NCI-H774 (cell line): ENCODE data around the gene VTI1A.

Experiments used
- DNase-seq: peaks from one replicate; lab custom pipeline; 2025; lab: John Stamatoyannopoulos, UW

Gene VTI1A

DNA sequence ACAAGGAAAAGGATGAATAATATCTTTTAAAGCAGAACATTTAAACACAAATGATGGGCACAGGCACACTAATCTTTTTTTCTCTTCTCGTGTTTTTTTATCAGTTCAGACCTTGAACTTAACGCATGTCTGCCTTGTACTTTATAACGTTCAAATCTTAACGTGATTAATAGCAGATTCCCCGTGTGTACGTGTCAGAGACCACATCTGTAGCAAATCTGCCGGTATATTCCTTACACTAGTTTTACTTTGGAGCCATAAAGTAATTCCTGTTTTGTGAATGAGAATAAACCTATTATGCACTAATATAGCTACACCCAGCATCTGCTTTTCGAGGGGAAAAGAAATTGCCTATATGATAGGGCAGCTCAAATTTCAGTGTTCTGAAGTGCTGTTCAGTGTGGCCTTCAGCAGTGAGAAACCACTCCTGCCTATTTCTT is 337.0 kb downstream of the VTI1A start:
- DNase-seq = no peak

DNA sequence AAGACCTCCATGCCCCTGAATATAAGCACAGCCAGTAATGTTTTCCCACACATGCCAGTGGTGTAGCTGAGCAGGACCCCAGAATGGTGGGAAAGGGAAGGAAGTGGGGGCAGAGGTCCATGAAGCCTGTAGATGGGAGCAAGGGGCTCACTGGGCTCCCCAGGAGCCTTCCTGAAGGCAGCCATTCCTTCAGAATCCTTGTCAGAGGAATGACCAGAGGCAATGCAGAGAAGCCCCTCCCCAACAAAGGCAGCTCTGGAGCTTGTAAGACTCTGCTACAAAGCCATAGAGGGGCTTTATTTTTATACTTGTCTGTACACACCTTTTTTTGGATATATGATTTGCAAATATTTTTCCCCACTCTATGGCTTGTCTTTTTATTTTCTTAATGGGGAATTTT is 338.1 kb downstream of the VTI1A start:
- DNase-seq = no peak

DNA sequence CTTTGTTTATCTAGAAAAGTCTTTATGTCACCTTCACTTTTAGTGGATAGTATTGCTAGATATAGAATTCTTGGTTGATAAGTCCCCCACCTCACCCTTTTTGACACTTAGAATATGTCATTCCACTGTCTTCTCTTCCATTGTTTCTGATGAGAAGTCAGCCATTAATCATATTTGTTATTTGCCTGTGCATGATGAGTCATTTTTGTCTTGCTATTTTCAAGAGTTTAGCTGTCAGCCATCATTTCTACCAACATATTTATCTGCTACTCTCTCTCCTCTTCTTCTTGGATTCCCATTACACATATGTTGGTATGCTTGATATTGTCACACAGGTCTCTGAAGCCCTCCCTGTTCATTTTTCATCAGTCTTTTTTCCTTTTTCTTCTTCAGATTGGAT is 342.2 kb downstream of the VTI1A start:
- DNase-seq = no peak

DNA sequence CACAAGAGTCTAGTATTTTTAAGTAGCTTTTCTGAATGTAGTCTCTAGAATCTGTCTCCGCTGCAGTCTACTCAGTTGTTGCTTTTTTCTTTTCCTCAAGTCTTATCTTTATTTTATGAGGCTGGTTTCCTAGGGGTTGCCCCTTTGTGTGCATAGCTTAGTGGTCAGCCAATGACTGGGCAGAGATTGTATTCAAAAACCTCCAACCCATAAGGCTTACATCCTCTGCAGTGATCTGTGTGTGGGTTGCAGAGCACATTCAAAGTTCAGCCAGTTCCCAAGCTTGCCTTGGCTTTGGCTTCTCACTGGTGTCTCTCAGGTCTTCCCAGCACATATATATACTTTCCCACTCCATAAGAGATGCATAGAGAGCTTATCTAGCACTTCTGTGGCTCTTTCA is 343.0 kb downstream of the VTI1A start:
- no peak for DNase-seq

DNA sequence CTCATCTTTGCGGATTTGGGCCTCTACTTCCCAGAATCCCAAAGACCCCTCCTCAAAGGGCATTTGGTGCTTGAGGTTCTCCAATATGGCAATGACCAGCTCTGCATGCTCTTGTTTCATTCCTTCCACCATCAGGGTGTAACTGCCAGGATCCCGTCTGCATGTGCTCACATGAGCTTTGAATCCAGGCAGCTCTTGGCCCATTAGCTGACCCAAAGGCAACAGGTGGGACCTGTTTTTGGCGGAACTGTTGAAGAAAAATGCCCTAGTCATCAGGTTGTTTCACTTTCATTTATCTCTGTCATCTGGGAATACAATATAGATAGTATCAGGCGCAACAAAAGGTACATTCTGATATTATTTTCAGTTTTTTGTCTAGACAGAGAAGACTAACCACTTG is 343.9 kb downstream of the VTI1A start:
- DNase-seq = no peak

DNA sequence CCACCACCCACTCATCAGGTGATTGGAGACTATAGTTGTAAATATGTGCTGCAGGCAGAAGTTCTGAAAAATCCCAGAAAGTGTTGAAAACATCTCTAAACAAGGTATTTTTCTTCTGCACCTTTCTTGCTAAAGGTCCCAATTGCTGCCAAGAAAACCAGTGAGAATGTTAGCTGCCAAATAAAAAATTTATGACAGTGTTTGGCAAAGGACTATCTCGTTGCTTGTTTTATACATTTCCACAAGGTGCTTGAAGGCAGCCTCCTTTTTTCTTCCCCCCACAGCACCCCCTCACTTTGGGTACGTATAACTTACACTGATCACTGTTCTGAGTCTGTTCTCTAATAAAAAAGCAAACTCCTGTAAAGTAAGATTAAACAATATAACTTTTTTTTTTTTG is 344.4 kb downstream of the VTI1A start:
- DNase-seq = no peak

DNA sequence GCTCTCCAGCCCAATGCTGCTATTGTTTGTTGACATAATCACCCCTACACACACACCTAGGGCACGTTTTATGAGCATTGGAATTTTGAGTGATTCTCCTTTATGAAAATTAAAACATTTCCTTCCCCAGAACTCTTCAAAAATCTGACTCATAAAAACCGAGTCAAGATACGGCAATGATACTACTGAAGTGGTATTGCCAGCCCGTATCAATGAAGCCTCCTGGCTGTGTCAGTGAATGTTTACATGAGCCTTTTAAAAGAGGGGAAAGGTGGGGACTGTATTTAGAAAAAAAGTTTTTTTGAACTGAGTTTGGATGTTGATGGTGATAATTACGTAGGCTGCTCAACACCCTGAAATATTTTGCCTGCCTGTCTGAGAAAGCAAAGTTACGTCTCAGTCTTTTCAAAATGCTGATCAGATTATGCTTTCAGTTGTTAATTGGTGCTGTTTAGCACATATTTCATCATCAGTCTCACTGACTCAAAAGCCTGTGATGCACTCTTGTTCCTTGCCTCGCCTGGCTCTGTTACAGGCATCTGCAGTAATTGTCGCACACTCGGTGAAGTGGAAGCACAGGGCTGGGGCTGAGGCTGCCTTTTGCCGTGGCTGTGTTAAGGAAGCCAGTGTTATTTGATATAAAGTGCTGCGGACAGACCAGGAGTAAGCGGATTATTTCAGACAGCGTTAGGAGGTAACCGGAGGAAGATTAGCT is 345.6 kb downstream of the VTI1A start:
- DNase-seq = no peak

DNA sequence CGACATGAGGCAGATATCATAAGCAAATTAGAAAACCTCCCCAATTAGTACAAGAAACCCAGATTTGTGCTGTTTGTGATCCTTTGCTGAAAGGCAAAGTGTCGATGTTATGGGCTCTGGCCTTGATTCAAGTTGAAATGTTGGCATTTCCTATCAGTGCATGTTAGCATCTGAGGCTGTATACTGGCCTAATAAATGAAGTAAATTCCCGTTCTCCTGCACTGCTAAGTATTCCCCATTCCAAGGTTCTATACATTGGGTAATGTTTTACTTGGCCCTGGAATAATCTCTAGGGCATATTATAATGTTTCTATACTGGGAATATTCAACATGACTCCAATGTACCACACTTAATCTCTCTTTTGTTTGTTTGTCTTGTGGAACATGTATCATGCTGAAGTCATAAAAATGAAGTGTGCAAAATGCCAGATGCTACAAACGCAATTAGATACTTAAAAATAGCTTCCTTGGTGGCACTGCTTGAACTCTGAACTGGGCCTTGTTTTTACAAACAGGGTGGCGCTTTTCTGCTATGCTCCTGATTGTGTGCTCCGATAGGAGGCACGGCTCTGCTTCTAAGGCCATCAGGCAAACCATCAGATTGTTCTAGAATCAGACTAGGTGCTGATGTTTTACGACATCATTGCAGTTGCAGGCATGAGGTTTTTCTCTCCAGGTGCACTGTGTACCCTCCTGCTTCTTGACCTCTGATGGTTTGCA is 346.3 kb downstream of the VTI1A start:
- no peak for DNase-seq

DNA sequence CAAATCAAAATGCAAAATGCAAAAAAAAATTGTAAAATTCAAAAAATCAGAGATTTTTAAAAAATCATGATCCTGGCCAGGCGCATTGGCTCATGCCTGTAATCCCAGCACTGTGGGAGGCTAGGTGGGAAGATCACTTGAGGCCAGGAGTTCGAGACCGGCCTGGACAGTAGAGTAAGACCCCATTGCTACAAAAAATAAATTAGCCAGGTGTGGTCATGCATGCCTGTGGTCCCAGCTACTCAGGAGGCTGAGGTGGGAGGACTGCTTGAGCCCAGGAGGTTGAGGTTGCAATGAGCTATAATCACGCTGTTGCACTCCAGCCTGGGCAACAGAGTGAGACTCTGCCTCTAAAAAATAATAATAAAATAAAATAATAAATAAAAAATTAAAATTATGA is 347.2 kb downstream of the VTI1A start:
- no peak for DNase-seq

DNA sequence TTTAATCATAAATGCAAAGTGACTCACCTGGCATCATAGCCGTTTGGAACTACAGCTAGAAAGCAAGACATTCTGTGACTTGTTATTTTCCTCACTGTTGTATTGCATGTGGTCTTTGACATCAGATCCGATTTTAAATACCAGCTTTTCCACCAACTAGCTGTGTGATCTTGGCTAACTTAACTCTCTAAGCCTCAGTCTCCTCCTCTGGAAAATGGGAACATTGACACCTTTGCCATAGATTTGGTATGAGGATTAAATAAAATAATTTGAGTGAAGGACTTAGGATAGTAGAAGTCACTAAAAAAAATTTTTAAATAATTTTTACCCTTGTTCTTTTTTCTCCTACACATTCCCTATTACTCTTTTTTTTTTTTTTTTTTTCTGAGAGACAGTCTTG is 348.1 kb downstream of the VTI1A start:
- DNase-seq = no peak

DNA sequence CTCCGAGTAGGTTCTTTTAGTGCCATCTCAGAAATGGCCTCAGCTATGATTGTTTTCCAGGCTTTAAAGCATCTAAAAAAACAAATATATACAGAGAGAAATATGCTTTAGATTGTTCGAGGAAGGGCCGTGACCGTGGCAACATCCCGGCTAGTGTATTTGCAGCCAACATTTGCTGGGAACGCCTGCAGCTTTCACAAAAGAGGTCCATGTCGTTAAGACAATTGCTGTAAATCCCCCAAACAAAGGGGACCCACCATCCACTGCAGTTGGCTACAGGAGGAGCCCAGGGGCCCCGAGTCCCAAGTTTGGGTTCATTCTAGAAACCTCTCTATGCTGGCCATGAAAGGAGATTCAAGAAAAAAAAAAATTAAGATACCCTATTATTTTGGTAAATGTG is 350.2 kb downstream of the VTI1A start:
- DNase-seq = no peak

DNA sequence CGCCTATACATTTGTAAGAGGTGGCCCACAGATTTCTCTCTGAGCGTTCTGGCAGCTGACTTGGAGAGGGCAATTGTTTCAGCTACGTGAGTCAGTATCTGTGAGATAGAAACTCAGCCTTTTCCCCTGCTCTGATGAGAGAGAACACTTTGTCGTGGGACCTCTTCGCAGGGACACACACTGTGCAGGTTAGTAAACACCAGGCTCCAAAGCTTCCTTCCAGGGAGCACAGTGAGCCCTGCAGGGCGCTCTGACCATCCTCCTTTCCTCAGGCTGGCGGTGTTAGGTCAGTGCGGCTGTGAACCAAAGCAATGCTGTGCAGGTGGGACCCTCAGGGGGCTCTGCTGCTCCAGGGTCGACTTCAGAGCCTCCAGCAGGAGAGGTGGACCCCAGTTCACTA is 350.8 kb downstream of the VTI1A start:
- no peak for DNase-seq

DNA sequence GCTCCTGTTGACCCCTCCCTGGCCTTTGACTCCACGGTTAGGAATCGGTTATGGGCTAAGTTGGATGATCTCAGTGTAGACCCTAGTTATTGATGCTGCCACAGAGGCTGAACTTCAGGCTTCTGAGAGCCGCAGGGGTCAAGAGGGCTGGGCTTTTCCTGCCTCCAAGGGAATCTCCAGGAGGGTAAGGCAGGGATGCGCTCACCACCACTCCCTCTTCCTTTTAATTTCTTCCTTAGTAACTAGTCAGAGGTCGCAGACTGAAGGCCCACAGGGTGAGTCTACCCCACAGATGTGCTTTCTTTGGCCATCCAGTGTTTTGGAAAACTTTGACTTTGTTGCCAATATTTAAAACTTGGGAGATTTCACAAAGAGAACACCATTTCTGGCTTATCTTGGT is 352.0 kb downstream of the VTI1A start:
- DNase-seq = no peak

DNA sequence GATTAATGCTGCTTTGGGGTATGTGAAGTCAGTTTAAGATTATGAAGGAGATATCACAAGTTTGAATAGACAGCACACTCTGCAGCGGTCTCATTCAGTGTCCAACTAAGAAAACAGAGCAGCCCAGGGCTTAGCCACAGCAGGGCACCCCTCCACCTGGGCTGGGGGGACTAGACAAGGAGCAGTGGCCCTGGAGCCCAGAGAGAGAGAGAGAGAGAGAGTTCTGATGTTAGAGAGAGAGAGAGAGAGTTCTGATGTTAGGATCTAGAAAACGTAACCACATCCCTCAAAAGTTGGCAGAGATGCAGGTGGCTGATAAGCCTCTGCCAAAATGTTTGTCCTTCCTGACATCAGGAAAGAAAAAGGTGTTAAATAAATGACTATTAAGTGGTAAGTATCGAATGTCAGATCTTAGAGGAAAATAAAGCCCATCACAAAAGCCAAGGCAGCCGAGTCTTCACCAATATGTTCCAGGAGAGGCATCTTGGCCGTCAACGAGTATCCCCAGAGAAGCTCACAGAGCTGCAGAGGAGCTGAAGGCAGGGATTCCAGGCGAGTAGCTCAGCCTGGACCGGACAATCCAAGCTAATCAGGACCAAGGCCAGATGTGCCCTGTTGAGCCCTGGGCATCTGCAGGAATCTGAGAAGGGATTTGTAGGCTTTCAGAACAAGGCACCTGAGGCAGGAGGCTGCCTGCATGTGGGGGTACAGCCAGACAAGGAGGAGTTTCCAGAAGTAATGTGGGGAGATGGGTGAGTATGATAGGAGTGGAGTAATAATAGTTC is 352.9 kb downstream of the VTI1A start:
- DNase-seq = no peak

DNA sequence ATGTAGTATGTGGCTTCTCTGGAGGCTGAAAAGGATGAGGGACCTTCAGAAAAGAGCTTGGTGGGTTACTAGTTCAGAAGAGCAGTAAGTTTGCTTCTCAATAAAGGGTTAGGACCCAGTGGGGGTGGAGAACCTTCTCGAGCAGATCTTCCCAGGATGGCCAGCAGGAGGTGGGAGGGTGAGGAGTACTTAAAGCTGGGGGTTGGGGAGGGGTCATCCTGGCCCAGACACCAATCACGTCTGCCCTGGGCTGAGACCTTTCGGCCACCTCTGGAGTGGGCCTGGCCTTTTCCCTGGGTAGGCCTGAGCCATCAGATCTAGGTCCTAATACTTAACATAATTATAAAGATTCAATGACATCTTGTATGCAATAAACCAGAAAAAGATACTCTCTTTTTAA is 354.0 kb downstream of the VTI1A start:
- no peak for DNase-seq

DNA sequence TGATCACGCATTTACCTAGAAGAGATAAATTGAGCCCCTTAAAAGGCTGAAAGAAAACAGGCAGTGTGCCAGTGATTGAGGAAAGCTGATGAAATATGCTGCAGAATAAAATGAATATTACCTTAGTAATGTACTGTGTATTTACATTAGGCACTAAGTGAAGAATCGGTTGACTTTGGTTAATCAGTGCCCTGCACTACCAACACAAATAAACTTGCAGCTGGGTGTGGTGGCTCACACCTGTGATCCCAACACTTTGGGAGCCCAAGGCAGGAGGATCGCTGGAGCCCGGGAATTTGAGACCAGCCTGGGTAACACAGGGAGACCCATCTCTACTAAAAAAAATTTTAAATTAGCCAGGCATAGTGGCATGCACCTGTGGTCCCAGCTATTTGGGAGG is 354.7 kb downstream of the VTI1A start:
- no peak for DNase-seq

DNA sequence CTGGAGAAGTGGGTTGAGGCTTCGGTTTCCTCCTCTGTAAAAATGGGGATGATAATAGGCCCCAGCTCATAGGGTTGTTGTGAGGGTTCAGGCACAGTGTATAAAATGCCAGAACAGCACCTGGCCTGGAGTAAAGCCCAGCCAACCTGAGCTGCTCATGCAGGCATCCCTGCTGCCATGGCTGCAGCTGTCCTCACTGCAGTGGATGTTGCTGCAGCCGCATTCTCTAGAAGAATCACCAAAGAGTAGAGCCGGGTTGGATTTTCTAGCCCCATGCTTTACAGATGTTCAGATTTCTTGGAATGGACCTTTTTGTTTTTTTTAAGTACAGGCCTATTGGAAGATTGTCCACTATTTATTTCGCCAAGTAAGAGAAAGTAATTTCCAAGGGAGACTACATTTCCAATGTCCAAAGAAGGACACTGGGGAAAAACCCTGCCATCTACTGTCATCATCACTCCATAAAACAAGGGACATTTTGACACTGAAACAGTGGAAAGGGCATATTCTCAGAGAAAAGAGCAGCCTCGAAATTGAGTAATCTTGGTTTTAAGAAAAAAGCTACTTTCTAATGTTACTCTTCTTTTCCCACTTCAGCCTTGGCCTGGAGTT is 355.5 kb downstream of the VTI1A start:
- no peak for DNase-seq

DNA sequence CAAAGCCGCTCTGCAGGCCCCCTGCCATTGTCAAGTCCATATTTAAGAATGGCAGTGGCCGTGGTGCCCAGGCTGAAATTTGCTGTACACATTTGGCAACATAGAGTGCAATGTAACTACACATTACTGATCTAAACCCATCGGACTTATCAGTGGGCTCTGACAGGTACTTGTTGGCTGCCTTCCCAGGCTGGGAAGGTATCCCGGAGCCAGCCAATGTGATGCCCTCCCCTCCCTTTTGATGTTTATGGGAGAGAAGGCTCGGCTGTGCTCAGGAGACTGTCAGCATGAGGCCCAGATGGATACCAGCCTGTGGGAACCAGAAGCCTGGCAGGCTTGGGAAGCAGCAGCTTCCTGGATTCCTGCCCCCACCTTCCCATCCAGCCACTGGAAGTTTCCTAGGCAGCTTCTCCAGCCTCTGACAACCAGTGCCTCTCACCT is 357.0 kb downstream of the VTI1A start:
- no peak for DNase-seq

DNA sequence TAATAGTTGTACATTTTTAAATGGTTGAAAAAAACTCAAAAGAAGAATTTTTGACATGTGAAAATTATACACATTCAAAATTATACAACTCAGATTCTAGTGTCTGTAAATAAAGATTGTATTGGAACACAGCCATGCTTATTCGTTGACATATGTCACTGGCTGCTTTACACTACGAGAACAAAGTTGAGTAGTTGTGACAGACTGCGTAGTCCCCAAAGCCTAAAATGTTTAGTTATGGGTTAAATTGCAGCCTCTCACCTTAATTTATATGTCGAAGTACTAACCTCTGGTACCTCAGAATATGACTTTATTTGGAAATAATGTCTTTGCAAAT is 358.2 kb downstream of the VTI1A start:
- no peak for DNase-seq

DNA sequence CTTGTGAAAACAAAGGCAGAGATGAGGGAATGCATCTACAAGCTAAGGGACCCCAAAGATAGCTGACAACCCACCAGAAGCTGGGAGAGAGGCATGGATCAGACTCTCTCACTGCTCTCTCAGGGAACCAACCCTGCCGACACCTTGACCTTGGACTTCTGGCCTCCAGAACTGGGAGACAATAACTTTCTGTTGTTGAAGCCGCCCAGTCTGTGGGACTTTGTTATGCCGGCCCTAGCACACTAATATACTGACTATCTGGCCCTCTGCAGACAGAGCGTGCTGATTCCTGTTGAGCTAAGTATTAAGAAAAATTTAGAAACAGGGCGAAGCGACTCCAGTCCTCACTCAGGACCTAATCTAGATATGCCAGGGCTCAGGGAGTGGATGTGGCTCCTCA is 358.7 kb downstream of the VTI1A start:
- no peak for DNase-seq

DNA sequence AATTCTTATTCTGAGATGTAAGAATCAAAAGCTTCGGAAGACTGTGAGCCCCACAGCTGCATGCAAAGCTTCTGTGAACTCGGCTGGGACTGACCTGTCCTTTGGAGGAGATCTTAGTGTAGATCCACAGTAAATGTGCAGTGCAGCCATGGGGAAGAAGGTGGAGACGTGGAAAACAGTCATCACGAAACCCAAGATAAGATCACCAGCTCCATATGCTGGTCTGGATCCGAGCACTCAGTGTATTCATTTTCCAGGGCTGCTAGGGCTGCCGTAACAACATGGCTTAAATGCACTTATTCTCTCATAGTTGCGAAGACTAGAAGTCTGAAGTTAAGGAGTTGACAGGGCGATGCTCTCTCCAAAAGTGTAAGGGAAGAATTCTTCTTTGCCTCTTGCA is 360.0 kb downstream of the VTI1A start:
- no peak for DNase-seq

DNA sequence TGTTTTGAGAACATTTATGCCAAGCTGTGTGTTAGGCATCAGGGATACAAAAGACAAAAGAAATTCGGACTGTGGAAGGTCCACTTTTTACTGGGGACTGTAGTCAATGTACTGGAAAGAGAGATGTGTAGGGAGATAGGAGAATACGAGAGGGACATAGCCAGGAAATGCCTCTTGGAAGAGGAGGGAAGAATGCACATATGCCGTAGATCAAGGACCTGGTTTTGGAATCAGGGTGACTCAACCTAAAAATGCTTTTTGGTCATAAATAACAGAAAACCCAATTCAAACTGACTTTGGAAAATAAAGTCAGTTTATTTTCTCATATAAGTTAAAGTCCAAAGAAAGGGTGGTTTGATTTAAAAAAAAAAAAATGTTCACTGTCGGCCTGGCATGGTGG is 362.7 kb downstream of the VTI1A start:
- DNase-seq = no peak

DNA sequence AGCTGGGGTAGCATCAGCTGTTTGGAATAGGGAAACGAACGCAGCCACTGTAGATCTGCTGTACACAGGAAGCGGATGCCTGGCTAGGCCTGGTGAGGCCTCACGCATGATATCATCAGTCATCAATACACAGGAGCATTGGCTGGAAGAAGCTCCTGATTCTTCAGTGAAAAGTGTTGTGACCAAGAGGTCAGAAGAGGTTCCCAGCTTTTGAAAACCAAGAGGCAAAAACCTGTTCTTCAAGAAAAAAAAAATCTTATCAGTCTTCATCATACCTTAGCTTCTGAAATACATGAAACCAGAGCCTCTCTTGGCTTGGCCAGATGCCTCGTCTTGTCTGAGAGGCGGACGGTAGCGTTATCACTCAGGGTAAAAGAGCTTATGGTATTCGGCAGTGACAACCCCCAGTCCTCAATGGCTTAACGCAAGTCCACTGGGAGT is 363.7 kb downstream of the VTI1A start:
- no peak for DNase-seq
